ENCODE measurements around the gene SPPL2B. TPM values are rescaled to one million over a fixed set of nuclear protein-coding genes. Genes with fewer than 3 reads are reported as not detected.

SPPL2B gene
- total RNA-seq, 1 donor from 2014 or later, result 142 TPM

DNA sequence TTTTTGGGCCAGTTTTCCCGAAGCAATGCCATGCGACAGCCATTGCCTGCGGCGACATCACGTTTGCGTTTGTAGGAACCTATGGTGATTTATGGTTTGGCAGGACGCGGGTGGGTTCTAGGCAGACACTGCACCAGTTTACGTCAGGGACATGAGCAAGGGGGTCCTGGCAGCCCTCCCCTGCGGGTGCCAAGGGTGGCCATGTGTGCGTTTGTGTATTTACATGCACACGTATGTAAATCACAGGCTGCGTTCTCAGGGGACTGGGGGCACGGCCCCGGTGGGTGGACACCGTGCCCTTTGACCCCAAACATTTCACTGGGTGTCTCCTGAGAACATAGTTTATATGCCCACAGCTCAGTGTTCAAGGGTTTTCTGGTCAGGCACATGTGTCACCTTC lies 22.2 kb downstream of the SPPL2B start:
- intact Hi-C loops (cut with micrococcal nuclease), result no loop called here
- Mint-ChIP-seq H3K9me3 (no peaks in the 10 kb centered on the region), H3K27me3 (no peaks in the 10 kb centered on the region), H3K36me3 (ENCODE audit: low read depth) (peaks cover 16% of the 10 kb centered on the region), H3K4me1 (no peaks in the 10 kb centered on the region), H3K4me3 (no peak overlapping the region), H3K27ac (no peak overlapping the region)
- TF ChIP-seq, protein P1, sequence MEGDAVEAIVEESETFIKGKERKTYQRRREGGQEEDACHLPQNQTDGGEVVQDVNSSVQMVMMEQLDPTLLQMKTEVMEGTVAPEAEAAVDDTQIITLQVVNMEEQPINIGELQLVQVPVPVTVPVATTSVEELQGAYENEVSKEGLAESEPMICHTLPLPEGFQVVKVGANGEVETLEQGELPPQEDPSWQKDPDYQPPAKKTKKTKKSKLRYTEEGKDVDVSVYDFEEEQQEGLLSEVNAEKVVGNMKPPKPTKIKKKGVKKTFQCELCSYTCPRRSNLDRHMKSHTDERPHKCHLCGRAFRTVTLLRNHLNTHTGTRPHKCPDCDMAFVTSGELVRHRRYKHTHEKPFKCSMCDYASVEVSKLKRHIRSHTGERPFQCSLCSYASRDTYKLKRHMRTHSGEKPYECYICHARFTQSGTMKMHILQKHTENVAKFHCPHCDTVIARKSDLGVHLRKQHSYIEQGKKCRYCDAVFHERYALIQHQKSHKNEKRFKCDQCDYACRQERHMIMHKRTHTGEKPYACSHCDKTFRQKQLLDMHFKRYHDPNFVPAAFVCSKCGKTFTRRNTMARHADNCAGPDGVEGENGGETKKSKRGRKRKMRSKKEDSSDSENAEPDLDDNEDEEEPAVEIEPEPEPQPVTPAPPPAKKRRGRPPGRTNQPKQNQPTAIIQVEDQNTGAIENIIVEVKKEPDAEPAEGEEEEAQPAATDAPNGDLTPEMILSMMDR (IDR thresholded peaks at IDR 0.05), result no peak
- DNase-seq (no peak), ATAC-seq (ENCODE audit: low read depth) (no peak)
- POLR2A ChIA-PET, result no interaction called here
- CTCF ChIA-PET, result no interaction called here

DNA sequence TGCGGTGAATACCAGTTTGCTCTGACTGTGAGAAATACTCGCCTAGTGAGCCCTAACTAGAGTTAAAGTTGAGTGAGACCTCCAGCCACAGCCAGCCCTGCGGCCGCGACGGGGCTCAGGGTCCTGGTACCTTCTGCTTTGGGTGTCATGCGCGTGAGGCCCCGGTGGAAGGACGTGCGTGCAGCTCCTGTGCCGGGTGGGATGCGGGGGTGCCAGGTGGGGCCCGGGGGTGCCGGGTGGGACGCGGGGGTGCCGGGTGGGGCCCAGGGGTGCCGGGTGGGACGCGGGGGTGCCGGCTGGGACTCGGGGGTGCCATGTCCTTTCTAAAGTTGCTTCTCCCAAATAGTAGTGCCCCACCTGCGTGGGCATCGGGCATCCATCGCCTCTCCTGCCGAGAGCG lies 23.1 kb downstream of the SPPL2B start:
- CTCF ChIA-PET, result no interaction called here
- ATAC-seq (ENCODE audit: low read depth), result no peak
- H3K9me3 Mint-ChIP-seq, result no peaks in the 10 kb centered on the region
- TF ChIP-seq, protein P1 (IDR thresholded peaks at IDR 0.05), result no peak
- H3K4me1 Mint-ChIP-seq, result no peaks in the 10 kb centered on the region
- no peak overlapping the region for H3K27ac Mint-ChIP-seq
- POLR2A ChIA-PET, result no interaction called here
- DNase-seq, result no peak
- intact Hi-C loops (cut with micrococcal nuclease), result no loop called here
- H3K4me3 Mint-ChIP-seq, result no peak overlapping the region
- no peaks in the 10 kb centered on the region for H3K27me3 Mint-ChIP-seq
- peaks cover 13% of the 10 kb centered on the region for H3K36me3 Mint-ChIP-seq (ENCODE audit: low read depth)

- H3K36me3 Mint-ChIP-seq (ENCODE audit: low read depth), result peaks cover 13% of the 10 kb centered on the region
- H3K27me3 Mint-ChIP-seq, result no peaks in the 10 kb centered on the region
- no peak overlapping the region for H3K27ac Mint-ChIP-seq
- intact Hi-C loops (cut with micrococcal nuclease), result no loop called here
- POLR2A ChIA-PET, result no interaction called here
- CTCF ChIA-PET, result no interaction called here
- no peaks in the 10 kb centered on the region for H3K9me3 Mint-ChIP-seq
- H3K4me1 Mint-ChIP-seq, result no peaks in the 10 kb centered on the region
- TF ChIP-seq, protein P1 (IDR thresholded peaks at IDR 0.05), result no peak
- DNase-seq (no peak), ATAC-seq (ENCODE audit: low read depth) (no peak)
- H3K4me3 Mint-ChIP-seq, result no peak overlapping the region
Measured at GRCh38 chr19:2352121-2352520, 23.6 kb downstream of the SPPL2B start.

- TF ChIP-seq, protein P1 (IDR thresholded peaks at IDR 0.05), result no peak
- no peak for DNase-seq
- H3K27me3 Mint-ChIP-seq, result no peaks in the 10 kb centered on the region
- CTCF ChIA-PET, result interaction anchor here (0.7 kb wide), 1 partner anchor 20 kb away, joined by 3 read pairs; no protein-coding TSS in a partner anchor
- peaks cover 13% of the 10 kb centered on the region for H3K36me3 Mint-ChIP-seq (ENCODE audit: low read depth)
- ATAC-seq (ENCODE audit: low read depth), result no peak
- H3K9me3 Mint-ChIP-seq, result no peaks in the 10 kb centered on the region
- no peak overlapping the region for H3K27ac Mint-ChIP-seq
- POLR2A ChIA-PET, result no interaction called here
- intact Hi-C loops (cut with micrococcal nuclease), result no loop called here
- H3K4me3 Mint-ChIP-seq, result no peak overlapping the region
- no peaks in the 10 kb centered on the region for H3K4me1 Mint-ChIP-seq
Measured at GRCh38 chr19:2353159-2353886, 24.8 kb downstream of the SPPL2B start.

- no peak for ATAC-seq (ENCODE audit: low read depth)
- no peaks in the 10 kb centered on the region for H3K4me1 Mint-ChIP-seq
- intact Hi-C loops (cut with micrococcal nuclease), result no loop called here
- TF ChIP-seq, protein P1 (IDR thresholded peaks at IDR 0.05), result no peak
- peaks cover 13% of the 10 kb centered on the region for H3K36me3 Mint-ChIP-seq (ENCODE audit: low read depth)
- no peak overlapping the region for H3K27ac Mint-ChIP-seq
- POLR2A ChIA-PET, result interaction anchor here (0.6 to 0.7 kb wide), 2 partner anchors 12 to 39 kb away, joined by 3 read pairs; no protein-coding TSS in a partner anchor
- DNase-seq, result no peak
- H3K27me3 Mint-ChIP-seq, result no peaks in the 10 kb centered on the region
- no peaks in the 10 kb centered on the region for H3K9me3 Mint-ChIP-seq
- H3K4me3 Mint-ChIP-seq, result no peak overlapping the region
- CTCF ChIA-PET, result interaction anchor here (0.7 to 1.4 kb wide), 2 partner anchors 21 to 96 kb away, joined by 3 read pairs; no protein-coding TSS in a partner anchor
Measured at GRCh38 chr19:2353887-2354592, 25.6 kb downstream of the SPPL2B start.
